Endothelial cell of umbilical vein (primary cell): ENCODE measurements around the gene RPL37A. TPM values are rescaled to one million over a fixed set of nuclear protein-coding genes. Genes with fewer than 3 reads are reported as not detected.

Experiments used
- BruUV-seq: library from RNA; stranded (reverse); fragments of 400-500 nt; replicated peaks from 2 replicates; lab custom pipeline; 2021; lab: Mats Ljungman, UMichigan
- CTCF ChIA-PET: fragments of 300-600, 350-600 bp; sonication (Branson Sonifier 250); formaldehyde crosslinking; loops from one replicate; lab custom pipeline; 2021; ENCODE audit warnings: antibody characterized with exemption, inconsistent platforms; lab: Charles Lee
- POLR2A ChIA-PET: fragments of 300-600, 350-600 bp; sonication (Branson Sonifier 250); formaldehyde crosslinking; loops from one replicate; lab custom pipeline; 2021; ENCODE audit warnings: antibody characterized with exemption, inconsistent platforms; lab: Charles Lee
- DNase-seq: peaks from one replicate; pipeline ENCODE4 v3.0.0-alpha.2; 2011; ENCODE audit warnings: low read depth, low spot score
- FAIRE-seq: peaks from 2 replicates; lab custom pipeline; 2011; peaks lifted over from hg19 to GRCh38; lab: Jason Lieb, UNC
- H2AFZ ChIP-seq: 2 replicates; pipeline ENCODE4 v1.6.0; 2012; ENCODE audit warnings: low read depth, low read length, control low read depth, inconsistent platforms
- H3K27ac ChIP-seq: 2 replicates; pipeline ENCODE4 v1.5.1; 2011; ENCODE audit warnings: low read depth, mild to moderate bottlenecking, control low read depth, low read length, moderate library complexity; ENCODE audit not compliant: insufficient read depth
- H3K27me3 ChIP-seq, 2 experiments: 2 replicates each; pipeline versions ENCODE4 v1.6.0 to v1.6.1; 2011; ENCODE audit warnings: low read length in 2 of 2, mixed read lengths in 1 of 2; ENCODE audit not compliant: control insufficient read depth in 2 of 2, insufficient read depth in 2 of 2
- H3K36me3 ChIP-seq, 2 experiments: 2 replicates in 1 of 2; 3 replicates in 1 of 2; pipeline ENCODE4 v1.5.1; 2011; ENCODE audit warnings: low read length in 2 of 2, mild to moderate bottlenecking in 1 of 2, moderate library complexity in 1 of 2; ENCODE audit not compliant: control insufficient read depth in 2 of 2, insufficient read depth in 2 of 2; ENCODE audit errors: extremely low read depth in 1 of 2
- H3K4me1 ChIP-seq: 3 replicates; pipeline ENCODE4 v1.5.1; 2011; ENCODE audit warnings: mild to moderate bottlenecking, low read length; ENCODE audit not compliant: control insufficient read depth, insufficient read depth; ENCODE audit errors: extremely low read depth
- H3K4me2 ChIP-seq: 2 replicates; pipeline ENCODE4 v1.6.1; 2011; ENCODE audit warnings: low read length, control low read depth, mixed read lengths; ENCODE audit not compliant: insufficient read depth
- H3K4me3 ChIP-seq, 3 experiments: fragments of 200-600 bp in 1 of 3; sonication (generic), shearing (Covaris generic) in 1 of 3; replicated peaks in 1 of 3; 2 replicates each; pipeline ENCODE4 v1.5.1; 2011 to 2016; ENCODE audit warnings: control low read depth in 3 of 3, low read length in 3 of 3, mild to moderate bottlenecking in 2 of 3, inconsistent platforms in 1 of 3, low read depth in 1 of 3, moderate library complexity in 1 of 3; ENCODE audit not compliant: insufficient read depth in 1 of 3
- H3K79me2 ChIP-seq: 2 replicates; pipeline ENCODE4 v1.6.0; 2012; ENCODE audit warnings: low read length, inconsistent platforms; ENCODE audit not compliant: control insufficient read depth, insufficient read depth
- H3K9ac ChIP-seq: replicated peaks from 2 replicates; pipeline ENCODE3; 2011; ENCODE audit warnings: low read length, control low read depth; ENCODE audit not compliant: insufficient read depth; ENCODE audit errors: extremely low read depth
- H3K9me1 ChIP-seq: replicated peaks from 3 replicates; pipeline ENCODE4 v1.6.0; 2011; ENCODE audit warnings: mild to moderate bottlenecking, low read length; ENCODE audit not compliant: control insufficient read depth, insufficient read depth; ENCODE audit errors: extremely low read depth
- H3K9me3 ChIP-seq: replicated peaks from 2 replicates; pipeline ENCODE4 v1.5.1; 2012; ENCODE audit warnings: low read length, inconsistent platforms; ENCODE audit not compliant: control insufficient read depth, insufficient read depth
- H4K20me1 ChIP-seq: replicated peaks from 2 replicates; pipeline ENCODE3; 2011; ENCODE audit warnings: mild to moderate bottlenecking, low read length; ENCODE audit not compliant: control insufficient read depth, insufficient read depth; ENCODE audit errors: extremely low read depth
- CTCF ChIP-seq, 2 donors: IDR thresholded peaks; 1 replicate in 1 of 2; 2 replicates in 1 of 2; pipeline ENCODE4 v1.5.1; 2011; ENCODE audit warnings: low read length in 2 of 2, mild to moderate bottlenecking in 2 of 2, moderate library complexity in 2 of 2, control low read depth in 1 of 2, inconsistent platforms in 1 of 2, low read depth in 1 of 2; ENCODE audit not compliant: insufficient read depth in 1 of 2; ENCODE audit errors: extremely low read depth in 1 of 2
- MAX ChIP-seq: IDR thresholded peaks from 2 replicates; pipeline ENCODE4 v1.6.1; 2011; ENCODE audit not compliant: insufficient read depth, insufficient read length
- POLR2AphosphoS5 ChIP-seq: IDR thresholded peaks from 2 replicates; pipeline ENCODE4 v1.6.1; 2012; ENCODE audit warnings: low read depth, mild to moderate bottlenecking, control low read depth, low read length, moderate library complexity; ENCODE audit not compliant: insufficient read depth
- dilution Hi-C: fragments of 300-500 bp; cut with MboI; formaldehyde crosslinking; loops from one replicate; pipeline ENCODE4 v1.15.0; 2019; ENCODE audit warnings: low sequenced_read_pairs; ENCODE audit not compliant: extremely low pct_ligation_motif_present
- intact Hi-C: fragments of 100-400 bp; cut with micrococcal nuclease; formaldehyde crosslinking; loops from one replicate; pipeline ENCODE4 v1.10.0; 2022
- polyA plus RNA-seq, 4 experiments: library from polyadenylated mRNA; depleted of rRNA in 3 of 4; stranded (reverse) in 3 of 4; unstranded in 1 of 4; fragments of >200 nt; gene quantifications; 2 replicates each; pipeline versions ENCODE4 v1.2.1 to v1.2.3, GENCODE V29; 2011 to 2012; ENCODE audit warnings: missing spikeins in 1 of 4
- total RNA-seq: library from RNA; stranded (reverse); gene quantifications from 2 replicates; pipeline ENCODE4 v1.2.3, GENCODE V29; 2021

Gene RPL37A
- total and polyA plus RNA-seq, 2 donors (not counting 3 experiments of a cell fraction or from before 2014, with no cell fraction given) = 1,889 to 2,628 TPM

- BruUV-seq = no TSS peak
- dilution Hi-C loops = no loop called here
Observed at GRCh38 chr2:216474925-216475670, 23.5 kb upstream of the RPL37A start.

GRCh38 chr2:216475767-216476166, 22.9 kb upstream of the RPL37A start:
- H3K4me2 ChIP-seq = no peak overlapping the region
- H3K36me3 ChIP-seq = peaks cover 0 to 9% of the 10 kb centered on the region in 2 experiments
- H3K4me3 ChIP-seq = no peak overlapping the region
- no TSS peak for BruUV-seq
- intact Hi-C loops (no loop called here), dilution Hi-C loops (no loop called here)
- no peaks in the 10 kb centered on the region for H3K79me2 ChIP-seq
- no peak overlapping the region for H3K27ac ChIP-seq
- CTCF ChIA-PET = interaction anchor here (0.7 to 1.3 kb wide), 2 partner anchors 23 to 73 kb away, joined by 3 to 4 read pairs; partner anchors contain the start of gene RPL37A
- no peak overlapping the region for H3K9ac ChIP-seq
- no peaks in the 10 kb centered on the region for H3K9me1 ChIP-seq
- no peaks in the 10 kb centered on the region for H3K9me3 ChIP-seq
- H2AFZ ChIP-seq = no peak overlapping the region
- DNase-seq (no peak), FAIRE-seq (no peak)
- TF ChIP-seq POLR2AphosphoS5 (no peak), MAX (no peak), CTCF (IDR thresholded peaks at IDR 0.05; ENCODE audit: extremely low read depth in 1 of 2, insufficient read depth in 1 of 2, low read depth in 1 of 2, low read length in 2 of 2) (no peak)
- no peaks in the 10 kb centered on the region for H4K20me1 ChIP-seq
- no peaks in the 10 kb centered on the region for H3K27me3 ChIP-seq
- POLR2A ChIA-PET = no interaction called here
- peaks cover 19% of the 10 kb centered on the region for H3K4me1 ChIP-seq

More at GRCh38 chr2:216474925-216475670, 23.5 kb upstream of the RPL37A start:
- Histone ChIP-seq H4K20me1 (no peaks in the 10 kb centered on the region), H3K4me1 (peaks cover 19% of the 10 kb centered on the region), H3K27me3 (no peaks in the 10 kb centered on the region), H3K4me3 (no peak overlapping the region), H3K9me1 (no peaks in the 10 kb centered on the region), H3K36me3 (peaks cover 0 to 9% of the 10 kb centered on the region in 2 experiments), H3K9ac (no peak overlapping the region), H3K79me2 (no peaks in the 10 kb centered on the region), H3K9me3 (no peaks in the 10 kb centered on the region), H2AFZ (no peak overlapping the region), H3K4me2 (no peak overlapping the region), H3K27ac (no peak overlapping the region)
- TF ChIP-seq MAX = no peak
- ChIA-PET CTCF (interaction anchor here (0.7 to 1.3 kb wide), 2 partner anchors 24 to 72 kb away, joined by 3 to 4 read pairs; partner anchors contain the start of gene RPL37A), POLR2A (no interaction called here)
- FAIRE-seq = no peak
- DNase-seq = no peak
- intact Hi-C loops = no loop called here
